Heart left ventricle (tissue), 16 donors: ENCODE data around the gene SEC14L5. TPM values are rescaled to one million over a fixed set of nuclear protein-coding genes. Genes with fewer than 3 reads are reported as not detected.
A peak's percentile ranks its signal among the peaks of the same experiment; 100 is the strongest.

Experiments used
- ATAC-seq, 4 donors: fragments of 200-7000 bp; cut with Tn5 transposase; one replicate each; pipeline ENCODE4 v1.9.1; 2020 to 2022; ENCODE audit warnings: moderate library complexity in 4 of 4, mild to moderate bottlenecking in 3 of 4, moderate number of reproducible peaks in 1 of 4
- DNase-seq, 5 donors: peaks; one replicate each; pipeline ENCODE4 v3.0.0-alpha.2; 2020
- H3K27ac ChIP-seq, 12 donors: fragments of 200-600 bp; sonication (generic) in 4 of 12; one replicate each; pipeline versions ENCODE4 v1.5.0 to v1.8.0; 2016 to 2022; ENCODE audit warnings: mild to moderate bottlenecking in 2 of 12
- H3K27me3 ChIP-seq, 9 donors: fragments of 200-600 bp; sonication (generic) in 2 of 9; one replicate each; pipeline versions ENCODE4 v1.5.1 to v1.8.0; 2016 to 2022; ENCODE audit warnings: mild to moderate bottlenecking in 3 of 9
- H3K36me3 ChIP-seq, 9 donors: fragments of 200-600 bp; sonication (generic) in 2 of 9; one replicate each; pipeline versions ENCODE4 v1.5.0 to v1.8.0; 2018 to 2022; ENCODE audit warnings: mild to moderate bottlenecking in 2 of 9
- H3K4me1 ChIP-seq, 12 donors: fragments of 200-600 bp; sonication (generic) in 4 of 12; one replicate each; pipeline versions ENCODE4 v1.5.0 to v1.8.0; 2016 to 2022; ENCODE audit warnings: mild to moderate bottlenecking in 3 of 12
- H3K4me3 ChIP-seq, 12 donors: fragments of 200-600 bp; sonication (generic) in 4 of 12; one replicate each; pipeline versions ENCODE4 v1.5.0 to v1.8.0; 2017 to 2022; ENCODE audit warnings: mild to moderate bottlenecking in 9 of 12, moderate library complexity in 4 of 12
- H3K9me3 ChIP-seq, 12 donors: fragments of 200-600 bp; sonication (generic) in 4 of 12; one replicate each; pipeline versions ENCODE4 v1.5.0 to v1.8.0; 2016 to 2022; ENCODE audit warnings: mild to moderate bottlenecking in 1 of 12
- CTCF ChIP-seq, 12 donors: fragments of 200-600 bp; sonication (generic) in 4 of 12; IDR thresholded peaks; one replicate each; pipeline versions ENCODE4 v1.5.0 to v1.8.0; 2018 to 2022; ENCODE audit warnings: antibody characterized with exemption in 12 of 12, mild to moderate bottlenecking in 5 of 12
- POLR2A ChIP-seq, 2 donors: fragments of 450-650 bp; IDR thresholded peaks; one replicate each; pipeline ENCODE4 v1.6.1; 2017; ENCODE audit warnings: antibody characterized with exemption in 2 of 2, mild to moderate bottlenecking in 2 of 2, moderate library complexity in 2 of 2
- WGBS, 4 donors: extraction: QIAGEN DNeasy Blood & Tissue Kit in 2 of 4; methylation state at CpG; one replicate each; pipeline versions ENCODE4 v1.1.5 to v1.1.7; 2013 to 2018; 5-methylcytosine and 5-hydroxymethylcytosine counted together
- intact Hi-C, 10 donors: fragments of 100-400 bp; cut with DNase I; formaldehyde crosslinking; loops; one replicate each; pipeline versions ENCODE4 v1.11.1 to v1.14.2; 2022
- polyA plus RNA-seq, 2 donors: library from polyadenylated mRNA; stranded (reverse); fragments of 200-250 nt; gene quantifications; one replicate each; pipeline ENCODE4 v1.2.3, GENCODE V29; 2013
- total RNA-seq, 9 donors: library from RNA; depleted of rRNA in 2 of 9; stranded (reverse); fragments of >200 nt in 2 of 9; fragmentation: NEBNext Ultra II Directional in 3 of 9; extraction: Animal tissue kit (Norgen Biotek cat#: 25700) in 3 of 9; gene quantifications; one replicate each; pipeline versions ENCODE4 v1.1.0 to v1.2.4, GENCODE V29; 2016 to 2023
- donor health status: ischemic (EF 13 %, LVEDD 7.1; RV severe dilation, severe dysfunction).
- donor health status: healthy with polysubstance abuse.
- donor health status: DM: no; HTN: yes; CAD: no.
- donor health status: DM: no; HTN: no; CAD: no.
- donor health status: ischemic (EF 25% LVEDD 6.9; RV normal size, moderate dysfunction).
- donor health status: ischemic (EF 25% LVEDD 5.7; RV mildly dilated, moderate dysfunction).
- donor health status: healthy.
- donor health status: DM: yes; HTN: yes; CAD: no.
- donor health status: ischemic (EF 35%, LVEDD 5.7; RV mildly dilated, moderate dysfunction).
- donor health status: nonischemic (EF 11% LVEDD 7.7; RV severe dilation, severe dysfunction).
- donor health status: DM: yes; HTN: yes; CAD: no.
- donor health status: PGD.
- donor health status: ischemic (EF 29% LVEDD 5.4; RV normal size, mild dysfunction).
- donor health status: nonischemic (EF 23%, LVEDD 6.1; RV moderate dilation, normal function).

SEC14L5 gene
- total and polyA plus RNA-seq, 11 donors = 0.11 to 25.4 (median 5.7) TPM

GRCh38 chr16:5036228-5037156 is 78.4 kb downstream of the SEC14L5 start:
- Histone ChIP-seq H3K27me3 (no peaks in the 10 kb centered on the region), H3K27ac (peak overlapping the region in 1 of 12 donors; percentile 43), H3K4me1 (peaks cover 0 to 24% (median 15%) of the 10 kb centered on the region in 12 donors), H3K36me3 (no peaks in the 10 kb centered on the region), H3K4me3 (no peak overlapping the region), H3K9me3 (no peaks in the 10 kb centered on the region)
- DNase-seq = peak in 1 of 5 donors; percentile 14
- 43 to 55% (median 45%) methylated on average over 12 of the region's 12 CpGs for WGBS, 4 donors
- peak in 1 of 4 donors; percentile 40 for ATAC-seq
- TF ChIP-seq POLR2A (IDR thresholded peaks at IDR 0.05) (no peak), CTCF (IDR thresholded peaks at IDR 0.05) (no peak)
- intact Hi-C loops = no loop called here

- Histone ChIP-seq H3K4me3 (no peak overlapping the region), H3K27ac (no peak overlapping the region), H3K36me3 (peaks cover 0 to 4% (median 0%) of the 10 kb centered on the region in 9 donors), H3K9me3 (no peaks in the 10 kb centered on the region), H3K4me1 (peaks cover 0 to 6% (median 0%) of the 10 kb centered on the region in 12 donors), H3K27me3 (no peaks in the 10 kb centered on the region)
- intact Hi-C loops = no loop called here
- DNase-seq (peak in 1 of 5 donors; percentile 2), ATAC-seq (no peak)
- WGBS, 4 donors = 74 to 84% (median 76%) methylated on average over 7 of the region's 7 CpGs
- no peak for TF ChIP-seq CTCF (IDR thresholded peaks at IDR 0.05)
- no peak for TF ChIP-seq POLR2A (IDR thresholded peaks at IDR 0.05)
Measured at GRCh38 chr16:5040451-5040850, 82.3 kb downstream of the SEC14L5 start.

GRCh38 chr16:5041600-5042133 is 83.5 kb downstream of the SEC14L5 start:
- no peaks in the 10 kb centered on the region for H3K9me3 ChIP-seq
- H3K27me3 ChIP-seq = no peaks in the 10 kb centered on the region
- intact Hi-C loops = no loop called here
- H3K36me3 ChIP-seq = peaks cover 0 to 4% (median 0%) of the 10 kb centered on the region in 9 donors
- 76 to 83% (median 77%) methylated on average over 12 of the region's 12 CpGs for WGBS, 4 donors
- TF ChIP-seq CTCF (IDR thresholded peaks at IDR 0.05) (no peak), POLR2A (IDR thresholded peaks at IDR 0.05) (no peak)
- ATAC-seq (no peak), DNase-seq (peak in 1 of 5 donors; percentile 1)
- no peak overlapping the region for H3K4me3 ChIP-seq
- peaks cover 0 to 1% (median 0%) of the 10 kb centered on the region in 12 donors for H3K4me1 ChIP-seq
- no peak overlapping the region for H3K27ac ChIP-seq

GRCh38 chr16:5042574-5043171 is 84.5 kb downstream of the SEC14L5 start:
- Histone ChIP-seq H3K4me3 (no peak overlapping the region), H3K9me3 (no peaks in the 10 kb centered on the region), H3K27me3 (no peaks in the 10 kb centered on the region), H3K36me3 (peaks cover 0 to 4% (median 0%) of the 10 kb centered on the region in 9 donors), H3K4me1 (no peaks in the 10 kb centered on the region), H3K27ac (no peak overlapping the region)
- 70 to 81% (median 78%) methylated on average over 14 of the region's 14 CpGs for WGBS, 4 donors
- ATAC-seq (no peak), DNase-seq (peak in 1 of 5 donors; percentile 9)
- no peak for TF ChIP-seq CTCF (IDR thresholded peaks at IDR 0.05)
- no peak for TF ChIP-seq POLR2A (IDR thresholded peaks at IDR 0.05)
- intact Hi-C loops = no loop called here
